ENCODE measurements around the gene GOLGA7B. TPM values are rescaled to one million over a fixed set of nuclear protein-coding genes. Genes with fewer than 3 reads are reported as not detected.

Gene GOLGA7B
- total and polyA plus RNA-seq, 2 of the 4 experiments (the other 2 are of a cell fraction) = not detected

GRCh38 chr10:97828721-97829120, 20.9 kb upstream of the GOLGA7B start:
- in situ Hi-C loops (cut with MboI; ENCODE audit: low sequenced_read_pairs) = no loop called here
- Histone ChIP-seq H3K36me3 (ENCODE audit: control insufficient read depth, insufficient read depth, low read length) (no peaks in the 10 kb centered on the region), H3K27ac (ENCODE audit: insufficient read depth, low read length) (no peak overlapping the region), H4K5ac (ENCODE audit: low read depth, low read length) (no peak overlapping the region), H3K14ac (replicated peaks; ENCODE audit: low read depth, low read length) (no peak overlapping the region), H3K4me1 (ENCODE audit: control insufficient read depth, insufficient read depth, low read length) (no peaks in the 10 kb centered on the region), H3K79me1 (ENCODE audit: low read depth in 1 of 2, low read length in 2 of 2) (no peaks in the 10 kb centered on the region), H3K27me3 (ENCODE audit: control insufficient read depth, insufficient read depth, low read length) (peaks cover 26% of the 10 kb centered on the region), H3K18ac (ENCODE audit: low read depth, low read length) (no peak overlapping the region), H3K56ac (ENCODE audit: extremely low read depth, insufficient read depth, low read length) (no peak overlapping the region), H3K4ac (ENCODE audit: low read depth, low read length) (no peak overlapping the region), H2BK120ac (ENCODE audit: low read depth, low read length) (no peak overlapping the region), H2AK9ac (replicated peaks; ENCODE audit: low read depth, low read length, poor library complexity) (no peak overlapping the region), H3K4me3 (ENCODE audit: insufficient read depth, low read depth, low read length) (no peak overlapping the region), H4K91ac (ENCODE audit: insufficient read depth, low read depth, low read length) (no peak overlapping the region), H2BK5ac (ENCODE audit: low read depth, low read length, poor library complexity, severe bottlenecking) (no peak overlapping the region), H3K9me1 (ENCODE audit: insufficient read depth, low read length) (no peaks in the 10 kb centered on the region), H3K4me2 (ENCODE audit: low read depth, low read length) (no peak overlapping the region), H2AFZ (replicated peaks; ENCODE audit: low read length, poor library complexity) (no peak overlapping the region), H2BK20ac (ENCODE audit: low read depth, low read length) (no peak overlapping the region), H4K8ac (ENCODE audit: low read depth in 2 of 2, low read length in 2 of 2) (no peak overlapping the region), H3K9ac (ENCODE audit: low read depth, low read length) (no peak overlapping the region), H3K9me3 (ENCODE audit: control insufficient read depth, insufficient read depth, low read length) (no peaks in the 10 kb centered on the region), H2AK5ac (ENCODE audit: low read depth, low read length) (no peak overlapping the region), H4K20me1 (ENCODE audit: insufficient read depth, low read length) (no peaks in the 10 kb centered on the region), H2BK15ac (ENCODE audit: low read depth, low read length) (no peak overlapping the region), H3K23ac (ENCODE audit: low read depth, low read length) (no peak overlapping the region)
- dilution Hi-C loops (cut with HindIII; ENCODE audit: low sequenced_read_pairs, unreplicated experiment) = no loop called here
- POLR2A ChIA-PET (ENCODE audit: unreplicated experiment) = no interaction called here
- DNase-seq = no peak
- CTCF ChIA-PET = no interaction called here
- no peak for ATAC-seq (ENCODE audit: low read depth)
- intact Hi-C loops (cut with micrococcal nuclease) = no loop called here
- 20% methylated on average over 1 of the region's 2 CpGs; no CpG with 5 or more reads in 1 of the 2 experiments for WGBS, 2 experiments (ENCODE audit: extremely low coverage in 2 of 2, insufficient read length in 1 of 2)
- BruUV-seq (replicated peaks) = no TSS peak
- TF ChIP-seq POLR2A (IDR thresholded peaks at IDR 0.05; ENCODE audit: low read depth, low read length) (no peak), CHD1 (IDR thresholded peaks at IDR 0.05; ENCODE audit: low read depth, low read length) (no peak), SMC3 (IDR thresholded peaks at IDR 0.05; ENCODE audit: low read depth, low read length) (no peak), RAD21 (IDR thresholded peaks at IDR 0.05; ENCODE audit: low read length) (no peak), RCOR1 (IDR thresholded peaks at IDR 0.05; ENCODE audit: insufficient replicate concordance, low read length) (no peak), MAZ (IDR thresholded peaks at IDR 0.05; ENCODE audit: borderline replicate concordance, low read depth, low read length) (no peak), CEBPB (IDR thresholded peaks at IDR 0.05; ENCODE audit: low read depth, low read length) (no peak), NFE2L2 (IDR thresholded peaks at IDR 0.05; ENCODE audit: low read depth, low read length) (no peak), BHLHE40 (IDR thresholded peaks at IDR 0.05; ENCODE audit: low read depth, low read length) (no peak), RFX5 (IDR thresholded peaks at IDR 0.05; ENCODE audit: low read depth, low read length) (no peak), FOS (IDR thresholded peaks at IDR 0.05; ENCODE audit: low read depth, low read length) (no peak), MXI1 (IDR thresholded peaks at IDR 0.05; ENCODE audit: borderline replicate concordance, low read depth, low read length) (no peak), MAFK (IDR thresholded peaks at IDR 0.05; ENCODE audit: low read depth, low read length) (no peak)
- TF ChIP-seq, protein P1, sequence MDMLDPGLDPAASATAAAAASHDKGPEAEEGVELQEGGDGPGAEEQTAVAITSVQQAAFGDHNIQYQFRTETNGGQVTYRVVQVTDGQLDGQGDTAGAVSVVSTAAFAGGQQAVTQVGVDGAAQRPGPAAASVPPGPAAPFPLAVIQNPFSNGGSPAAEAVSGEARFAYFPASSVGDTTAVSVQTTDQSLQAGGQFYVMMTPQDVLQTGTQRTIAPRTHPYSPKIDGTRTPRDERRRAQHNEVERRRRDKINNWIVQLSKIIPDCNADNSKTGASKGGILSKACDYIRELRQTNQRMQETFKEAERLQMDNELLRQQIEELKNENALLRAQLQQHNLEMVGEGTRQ (IDR thresholded peaks at IDR 0.05; ENCODE audit: low read depth, low read length) = no peak
- TF ChIP-seq, protein P2, sequence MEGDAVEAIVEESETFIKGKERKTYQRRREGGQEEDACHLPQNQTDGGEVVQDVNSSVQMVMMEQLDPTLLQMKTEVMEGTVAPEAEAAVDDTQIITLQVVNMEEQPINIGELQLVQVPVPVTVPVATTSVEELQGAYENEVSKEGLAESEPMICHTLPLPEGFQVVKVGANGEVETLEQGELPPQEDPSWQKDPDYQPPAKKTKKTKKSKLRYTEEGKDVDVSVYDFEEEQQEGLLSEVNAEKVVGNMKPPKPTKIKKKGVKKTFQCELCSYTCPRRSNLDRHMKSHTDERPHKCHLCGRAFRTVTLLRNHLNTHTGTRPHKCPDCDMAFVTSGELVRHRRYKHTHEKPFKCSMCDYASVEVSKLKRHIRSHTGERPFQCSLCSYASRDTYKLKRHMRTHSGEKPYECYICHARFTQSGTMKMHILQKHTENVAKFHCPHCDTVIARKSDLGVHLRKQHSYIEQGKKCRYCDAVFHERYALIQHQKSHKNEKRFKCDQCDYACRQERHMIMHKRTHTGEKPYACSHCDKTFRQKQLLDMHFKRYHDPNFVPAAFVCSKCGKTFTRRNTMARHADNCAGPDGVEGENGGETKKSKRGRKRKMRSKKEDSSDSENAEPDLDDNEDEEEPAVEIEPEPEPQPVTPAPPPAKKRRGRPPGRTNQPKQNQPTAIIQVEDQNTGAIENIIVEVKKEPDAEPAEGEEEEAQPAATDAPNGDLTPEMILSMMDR (conservative IDR thresholded peaks at IDR 0.05; ENCODE audit: low read depth, low read length) = no peak
- TF ChIP-seq, protein P3, sequence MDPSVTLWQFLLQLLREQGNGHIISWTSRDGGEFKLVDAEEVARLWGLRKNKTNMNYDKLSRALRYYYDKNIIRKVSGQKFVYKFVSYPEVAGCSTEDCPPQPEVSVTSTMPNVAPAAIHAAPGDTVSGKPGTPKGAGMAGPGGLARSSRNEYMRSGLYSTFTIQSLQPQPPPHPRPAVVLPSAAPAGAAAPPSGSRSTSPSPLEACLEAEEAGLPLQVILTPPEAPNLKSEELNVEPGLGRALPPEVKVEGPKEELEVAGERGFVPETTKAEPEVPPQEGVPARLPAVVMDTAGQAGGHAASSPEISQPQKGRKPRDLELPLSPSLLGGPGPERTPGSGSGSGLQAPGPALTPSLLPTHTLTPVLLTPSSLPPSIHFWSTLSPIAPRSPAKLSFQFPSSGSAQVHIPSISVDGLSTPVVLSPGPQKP (IDR thresholded peaks at IDR 0.05; ENCODE audit: borderline replicate concordance, low read depth, low read length) = no peak
